MG63 (cell line): ENCODE results near the gene RNF113B. TPM values are rescaled to one million over a fixed set of nuclear protein-coding genes. Genes with fewer than 3 reads are reported as not detected.
A peak's percentile ranks its signal among the peaks of the same experiment; 100 is the strongest.

Experiments used
- DNase-seq: peaks from one replicate; pipeline ENCODE4 v3.0.0-alpha.2; 2020
- H3K27me3 ChIP-seq: fragments of 250-450 bp; sonication (Bioruptor Pico); 2 replicates; pipeline ENCODE4 v1.5.1; 2020; ENCODE audit warnings: mild to moderate bottlenecking, moderate library complexity
- H3K36me3 ChIP-seq: fragments of 250-450 bp; sonication (Bioruptor Pico); 2 replicates; pipeline ENCODE4 v1.5.1; 2020; ENCODE audit warnings: mild to moderate bottlenecking, moderate library complexity
- H3K4me3 ChIP-seq: fragments of 250-450 bp; sonication (Bioruptor Pico); 2 replicates; pipeline ENCODE4 v1.5.1; 2020; ENCODE audit warnings: mild to moderate bottlenecking, moderate library complexity
- H3K9me3 ChIP-seq: fragments of 250-450 bp; sonication (Bioruptor Pico); 2 replicates; pipeline ENCODE4 v1.5.1; 2020; ENCODE audit warnings: mild to moderate bottlenecking, moderate library complexity
- total RNA-seq: library from RNA; depleted of rRNA; stranded (reverse); fragments of >200 nt; shearing (Covaris generic); gene quantifications from 2 replicates; pipeline ENCODE4 v1.2.3, GENCODE V29; 2014; ENCODE audit warnings: low replicate concordance

The RNF113B gene
- total RNA-seq, 1 experiment from 2014 or later: not detected

DNA sequence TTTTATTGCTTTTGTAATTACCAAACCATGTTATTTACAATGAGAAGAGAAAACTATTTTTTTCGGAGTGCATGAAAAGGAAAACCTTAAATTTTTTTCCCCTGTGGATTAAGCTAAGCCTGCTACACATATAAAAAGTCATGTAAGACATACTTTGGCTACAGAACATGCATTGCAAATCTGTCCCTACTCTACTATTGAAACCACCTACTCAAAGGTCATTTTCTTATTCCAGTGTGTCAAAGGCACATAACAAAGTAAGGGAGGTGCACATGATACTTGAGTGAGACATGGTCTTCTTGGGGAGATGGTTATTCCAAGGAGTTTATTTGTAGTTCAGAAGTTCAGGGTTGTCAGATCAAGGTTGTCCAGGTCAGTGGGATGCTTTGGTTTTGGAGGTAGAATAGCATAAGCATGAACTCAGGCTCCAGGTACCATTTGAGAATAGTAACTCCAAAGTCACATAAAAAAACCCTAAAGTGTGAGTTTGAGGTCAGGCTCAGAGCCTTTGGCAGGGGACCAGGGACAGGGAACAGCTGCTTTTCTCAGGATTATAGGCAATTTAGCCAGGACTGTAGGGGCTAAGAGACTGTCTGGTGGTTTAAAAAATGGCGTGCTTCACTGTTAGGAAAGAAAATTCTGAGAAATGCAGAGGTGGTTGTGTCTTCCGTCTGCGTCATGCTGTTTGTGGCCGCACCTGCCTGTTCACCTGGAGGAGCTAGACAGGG lies 18.7 kb downstream of the RNF113B start:
- no peaks in the 10 kb centered on the region for H3K27me3 ChIP-seq
- H3K4me3 ChIP-seq: no peak overlapping the region
- DNase-seq: no peak
- H3K36me3 ChIP-seq: peaks cover 7% of the 10 kb centered on the region
- no peaks in the 10 kb centered on the region for H3K9me3 ChIP-seq

- no peaks in the 10 kb centered on the region for H3K9me3 ChIP-seq
- no peak for DNase-seq
- H3K36me3 ChIP-seq: peaks cover 7% of the 10 kb centered on the region
- H3K27me3 ChIP-seq: no peaks in the 10 kb centered on the region
- H3K4me3 ChIP-seq: no peak overlapping the region
These were observed 19.5 kb downstream of the RNF113B start for GRCh38 chr13:98157609-98158008.

GRCh38 chr13:98157188-98157587 lies 19.9 kb downstream of the RNF113B start:
- H3K36me3 ChIP-seq: peaks cover 7% of the 10 kb centered on the region
- no peaks in the 10 kb centered on the region for H3K9me3 ChIP-seq
- H3K27me3 ChIP-seq: no peaks in the 10 kb centered on the region
- DNase-seq: no peak
- H3K4me3 ChIP-seq: no peak overlapping the region

DNA sequence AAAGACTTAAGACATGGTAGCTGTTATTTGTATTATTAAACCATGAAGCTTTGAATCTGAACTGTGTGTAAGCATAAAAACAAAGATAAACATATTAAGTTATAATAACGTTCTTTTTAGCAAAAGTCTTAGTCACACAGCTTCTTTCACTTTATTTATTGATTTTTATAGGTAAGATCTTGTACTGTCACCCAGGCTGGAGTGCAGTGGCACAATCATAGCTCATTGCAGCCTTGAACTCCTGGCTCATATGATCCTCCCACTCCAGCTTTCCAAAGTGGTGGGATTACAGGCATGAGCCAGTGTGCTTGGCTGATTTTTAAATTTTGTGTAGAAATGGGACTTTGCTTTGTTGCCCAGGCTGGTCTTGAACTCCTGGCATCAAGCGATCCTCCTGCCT lies 20.8 kb downstream of the RNF113B start:
- DNase-seq: no peak
- Histone ChIP-seq H3K4me3 (no peak overlapping the region), H3K9me3 (no peaks in the 10 kb centered on the region), H3K36me3 (peaks cover 7% of the 10 kb centered on the region), H3K27me3 (no peaks in the 10 kb centered on the region)

GRCh38 chr13:98155475-98156109 lies 21.5 kb downstream of the RNF113B start:
- Histone ChIP-seq H3K27me3 (no peaks in the 10 kb centered on the region), H3K9me3 (no peaks in the 10 kb centered on the region)
- peak; percentile 72 for DNase-seq

GRCh38 chr13:98150832-98151479 lies 26.1 kb downstream of the RNF113B start:
- no peaks in the 10 kb centered on the region for H3K27me3 ChIP-seq
- H3K36me3 ChIP-seq: peaks cover 8% of the 10 kb centered on the region

More at GRCh38 chr13:98155475-98156109, 21.5 kb downstream of the RNF113B start:
- Histone ChIP-seq H3K4me3 (no peak overlapping the region), H3K36me3 (peaks cover 7% of the 10 kb centered on the region)

DNA sequence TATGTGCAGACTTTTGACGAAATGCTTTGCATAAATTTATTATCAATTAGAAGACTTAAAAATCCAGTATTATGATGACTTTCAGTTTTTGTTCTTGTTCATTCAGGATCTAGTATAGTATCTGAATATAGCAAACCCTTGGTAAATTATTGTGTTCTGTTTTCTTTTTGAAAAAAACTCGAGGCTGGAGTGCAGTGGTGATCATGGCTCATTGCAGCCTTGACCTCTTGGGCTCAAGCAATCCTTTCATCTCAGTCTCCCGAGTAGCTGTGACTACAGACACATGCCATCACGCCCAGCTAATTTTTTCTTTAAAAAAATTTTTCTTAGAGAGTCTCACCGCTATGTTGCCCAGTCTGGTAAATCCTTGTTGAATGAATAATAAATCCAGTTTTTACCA lies 29.5 kb downstream of the RNF113B start:
- no peaks in the 10 kb centered on the region for H3K27me3 ChIP-seq
- H3K36me3 ChIP-seq: peaks cover 4% of the 10 kb centered on the region; the same call in 1 of the 2 replicates
- peak; percentile 18 for DNase-seq
- H3K4me3 ChIP-seq: no peak overlapping the region
- H3K9me3 ChIP-seq: no peaks in the 10 kb centered on the region

More at GRCh38 chr13:98150832-98151479, 26.1 kb downstream of the RNF113B start:
- no peak overlapping the region for H3K4me3 ChIP-seq
- no peaks in the 10 kb centered on the region for H3K9me3 ChIP-seq
- DNase-seq: no peak

DNA sequence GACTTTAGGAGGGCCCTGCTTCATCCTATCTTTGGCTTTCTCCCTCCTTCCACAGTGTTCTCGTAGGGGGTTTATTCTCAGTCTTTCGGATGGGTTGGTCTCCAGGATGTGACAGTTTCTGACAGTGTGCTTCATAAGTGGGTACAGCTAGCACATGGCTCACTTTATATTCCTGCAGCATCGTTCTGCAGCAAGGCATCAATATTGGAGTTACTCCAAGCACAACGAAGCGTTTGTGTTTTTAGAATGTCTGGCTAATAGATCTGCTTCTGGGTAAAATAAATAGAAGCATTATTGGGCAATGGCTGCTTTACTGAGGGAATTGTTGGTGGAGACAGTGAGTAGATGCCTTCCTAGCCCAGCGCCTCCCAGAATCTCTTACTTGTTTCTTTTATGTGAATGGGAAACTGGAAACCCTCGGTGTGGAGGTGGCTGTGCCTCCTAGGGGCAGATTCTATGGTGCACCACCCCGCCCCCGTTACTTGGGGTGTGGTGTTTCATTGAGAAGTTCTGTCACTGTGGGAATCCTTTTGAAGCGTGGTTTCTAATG lies 32.2 kb downstream of the RNF113B start:
- Histone ChIP-seq H3K36me3 (peaks cover 4% of the 10 kb centered on the region; the same call in 1 of the 2 replicates), H3K9me3 (no peaks in the 10 kb centered on the region), H3K27me3 (no peaks in the 10 kb centered on the region), H3K4me3 (peak overlapping the region; percentile 59)
- peak; percentile 69 for DNase-seq

- Histone ChIP-seq H3K27me3 (no peaks in the 10 kb centered on the region), H3K9me3 (no peaks in the 10 kb centered on the region), H3K36me3 (peaks cover 4% of the 10 kb centered on the region; the same call in 1 of the 2 replicates), H3K4me3 (peak overlapping the region; percentile 59)
- peak; percentile 22 for DNase-seq
These were observed 32.9 kb downstream of the RNF113B start for GRCh38 chr13:98144027-98144741.

DNA sequence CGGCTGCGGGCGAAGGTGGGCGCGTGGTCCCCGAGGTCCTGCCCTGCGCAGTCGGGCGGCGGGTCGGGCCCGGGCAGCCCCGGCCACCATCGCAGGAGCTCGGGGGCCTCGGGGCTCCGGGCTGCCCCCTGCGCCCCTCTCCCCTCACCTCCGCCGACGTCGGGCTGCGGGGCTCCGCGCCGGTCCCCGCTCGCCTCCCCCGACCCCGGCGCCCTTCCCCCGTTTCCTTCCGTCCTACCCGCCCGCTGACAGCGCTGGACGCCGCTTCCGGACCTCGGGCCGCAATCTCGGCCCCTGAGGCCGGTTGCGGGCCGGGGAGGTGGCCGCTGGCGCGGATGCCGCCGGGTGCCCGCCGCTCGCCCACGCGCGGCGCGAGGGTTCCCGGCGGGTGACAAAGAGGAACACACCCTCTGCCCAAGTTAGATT lies 33.5 kb downstream of the RNF113B start:
- peak; percentile 44 for DNase-seq
- Histone ChIP-seq H3K4me3 (peak overlapping the region; percentile 59), H3K9me3 (no peaks in the 10 kb centered on the region), H3K36me3 (peaks cover 4% of the 10 kb centered on the region; the same call in 1 of the 2 replicates), H3K27me3 (no peaks in the 10 kb centered on the region)

GRCh38 chr13:98143157-98143553 lies 33.9 kb downstream of the RNF113B start:
- no peaks in the 10 kb centered on the region for H3K27me3 ChIP-seq
- peak overlapping the region; percentile 59; the same call in 1 of the 2 replicates for H3K4me3 ChIP-seq
- DNase-seq: no peak
- peaks cover under 1% of the 10 kb centered on the region; the same call in 1 of the 2 replicates for H3K36me3 ChIP-seq
- H3K9me3 ChIP-seq: no peaks in the 10 kb centered on the region

- Histone ChIP-seq H3K4me3 (peak within 1 kb of the TSS; percentile 59), H3K27me3 (no peaks in the 10 kb centered on the region), H3K36me3 (no peaks in the 10 kb centered on the region), H3K9me3 (no peaks in the 10 kb centered on the region)
- peak; percentile 79 for DNase-seq
These were observed 34.5 kb downstream of the RNF113B start, which contains the start of gene FARP1 for GRCh38 chr13:98142380-98143156. Gene FARP1 (plus strand): TSS chr13:98143094. CDS start chr13:98213243, 70,149 bp downstream.

DNA sequence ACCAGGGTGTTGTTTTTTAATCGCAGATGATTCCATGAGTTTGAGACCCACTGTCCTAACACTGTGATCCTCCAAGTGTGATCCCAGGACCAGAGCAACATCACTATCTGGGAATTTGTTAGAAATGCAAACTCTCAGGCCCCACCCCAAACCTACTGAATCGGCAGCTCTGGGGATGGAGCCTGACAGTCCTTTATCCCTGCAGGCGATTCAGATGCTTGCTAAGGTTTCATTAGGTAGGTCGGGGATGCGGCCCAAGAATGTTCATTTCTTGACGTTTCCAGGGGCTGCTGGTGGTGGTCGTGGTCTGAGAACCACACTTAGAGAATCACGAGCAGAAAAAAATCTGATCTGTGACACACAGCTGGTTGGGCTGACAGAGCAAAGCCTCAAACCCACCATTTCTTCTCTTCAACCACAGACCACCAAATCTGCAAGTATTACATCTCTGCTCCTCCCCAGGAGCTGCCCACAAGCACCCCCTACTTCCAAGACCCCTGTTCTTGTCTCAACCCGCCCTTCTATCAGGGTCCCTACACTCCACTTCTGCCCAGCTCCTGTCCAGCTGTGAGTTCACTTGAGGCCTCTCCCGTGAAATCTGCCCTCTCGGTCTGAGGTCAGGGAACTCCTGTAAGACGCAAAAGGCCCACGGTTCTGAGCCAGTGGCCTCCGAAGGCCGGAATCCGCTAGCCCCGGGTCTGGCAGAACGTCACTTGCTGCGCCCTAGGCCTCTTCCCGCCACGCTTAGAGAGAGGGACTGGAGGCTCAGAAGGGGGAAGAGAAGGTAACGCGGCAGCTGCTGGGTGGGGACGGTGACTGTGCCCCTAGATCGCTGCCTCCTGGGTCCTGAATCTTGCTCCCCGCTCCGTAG lies 35.3 kb downstream of the RNF113B start:
- H3K36me3 ChIP-seq: no peaks in the 10 kb centered on the region

GRCh38 chr13:98141091-98141490 lies 36.0 kb downstream of the RNF113B start:
- H3K27me3 ChIP-seq: no peaks in the 10 kb centered on the region
- no peaks in the 10 kb centered on the region for H3K36me3 ChIP-seq
- H3K4me3 ChIP-seq: no peak overlapping the region
- no peak for DNase-seq
- no peaks in the 10 kb centered on the region for H3K9me3 ChIP-seq

More for the DNA sequence above, 35.3 kb downstream of the RNF113B start:
- Histone ChIP-seq H3K9me3 (no peaks in the 10 kb centered on the region), H3K27me3 (no peaks in the 10 kb centered on the region), H3K4me3 (no peak overlapping the region; the same call in 1 of the 2 replicates)
- DNase-seq: no peak

GRCh38 chr13:98134901-98135300 lies 42.2 kb downstream of the RNF113B start:
- H3K9me3 ChIP-seq: no peaks in the 10 kb centered on the region
- no peak overlapping the region for H3K4me3 ChIP-seq
- H3K36me3 ChIP-seq: no peaks in the 10 kb centered on the region
- no peaks in the 10 kb centered on the region for H3K27me3 ChIP-seq
- no peak for DNase-seq
